Hepatocyte (in vitro differentiated cells): ENCODE data around the gene F12. TPM values are rescaled to one million over a fixed set of nuclear protein-coding genes. Genes with fewer than 3 reads are reported as not detected.
A peak's percentile ranks its signal among the peaks of the same experiment; 100 is the strongest.

Experiments
- DNase-seq: peaks from one replicate; pipeline ENCODE4 v3.0.0-alpha.2; 2016; ENCODE audit warnings: low spot score
- H2AFZ ChIP-seq: fragments of 200-600 bp; sonication (generic); 2 replicates; pipeline ENCODE4 v1.6.0; 2016; ENCODE audit warnings: antibody characterized with exemption, mild to moderate bottlenecking
- H3K27ac ChIP-seq: fragments of 200-600 bp; sonication (generic); 2 replicates; pipeline ENCODE4 v1.5.1; 2016; ENCODE audit warnings: mild to moderate bottlenecking
- H3K27me3 ChIP-seq: fragments of 200-600 bp; sonication (generic); 2 replicates; pipeline ENCODE4 v1.6.1; 2016
- H3K36me3 ChIP-seq: fragments of 200-600 bp; sonication (generic); replicated peaks from 2 replicates; pipeline ENCODE4 v1.5.1; 2016; ENCODE audit warnings: low read depth; ENCODE audit not compliant: insufficient read depth
- H3K4me1 ChIP-seq: fragments of 200-600 bp; sonication (generic); 2 replicates; pipeline ENCODE4 v1.5.1; 2016; ENCODE audit warnings: mild to moderate bottlenecking, moderate library complexity; ENCODE audit not compliant: insufficient read depth
- H3K4me2 ChIP-seq: fragments of 200-600 bp; sonication (generic); 2 replicates; pipeline ENCODE4 v1.6.0; 2016
- H3K4me3 ChIP-seq: fragments of 200-600 bp; sonication (generic); 2 replicates; pipeline ENCODE4 v1.5.1; 2016; ENCODE audit warnings: mild to moderate bottlenecking
- H3K79me2 ChIP-seq: fragments of 200-600 bp; sonication (generic); 2 replicates; pipeline ENCODE4 v1.6.0; 2017; ENCODE audit warnings: mild to moderate bottlenecking
- H3K9me2 ChIP-seq: fragments of 200-600 bp; sonication (generic); replicated peaks from 2 replicates; pipeline ENCODE4 v1.6.0; 2017; ENCODE audit warnings: mild to moderate bottlenecking; ENCODE audit not compliant: insufficient read depth
- H3K9me3 ChIP-seq: fragments of 200-600 bp; sonication (generic); 2 replicates; pipeline ENCODE4 v1.5.1; 2016; ENCODE audit warnings: low read depth, mild to moderate bottlenecking
- H4K20me1 ChIP-seq: fragments of 200-600 bp; sonication (generic); 2 replicates; pipeline ENCODE4 v1.6.0; 2016; ENCODE audit warnings: mild to moderate bottlenecking; ENCODE audit not compliant: insufficient read depth, poor library complexity, severe bottlenecking
- EZH2 ChIP-seq: fragments of 200-600 bp; sonication (generic); IDR thresholded peaks from 2 replicates; pipeline ENCODE4 v1.6.1; 2016; ENCODE audit warnings: antibody characterized with exemption, mild to moderate bottlenecking, borderline replicate concordance
- EZH2phosphoT487 ChIP-seq: fragments of 200-600 bp; sonication (generic); IDR thresholded peaks from one replicate; pipeline ENCODE4 v1.6.1; 2018; ENCODE audit warnings: antibody characterized with exemption, mild to moderate bottlenecking, low read depth, moderate library complexity; ENCODE audit not compliant: unreplicated experiment, severe bottlenecking
- WGBS: methylation state at CpG from one replicate; pipeline ENCODE4 v1.1.6; 2016; ENCODE audit warnings: low lambda C conversion rate; ENCODE audit errors: missing lambda C conversion rate; 5-methylcytosine and 5-hydroxymethylcytosine counted together
- polyA plus RNA-seq: library from polyadenylated mRNA; unstranded; fragments of >200 nt; fragmentation: Nextera tagmentation; extraction: Ambion mirVana; gene quantifications from 2 replicates; pipeline ENCODE4 v1.2.1, GENCODE V29; 2016
- total RNA-seq: library from RNA; depleted of rRNA; stranded (reverse); fragments of >200 nt; gene quantifications from 2 replicates; pipeline ENCODE4 v1.2.3, GENCODE V29; 2014
- TF ChIP-seq, protein P1 (sequence below): fragments of 200-600 bp; sonication (generic); IDR thresholded peaks from 2 replicates; pipeline ENCODE4 v1.5.1; 2016; ENCODE audit warnings: antibody characterized with exemption, mild to moderate bottlenecking; ENCODE audit not compliant: poor library complexity

F12 gene
- total and polyA plus RNA-seq, 2 experiments from 2014 or later = 18.2 to 46.6 TPM

DNA sequence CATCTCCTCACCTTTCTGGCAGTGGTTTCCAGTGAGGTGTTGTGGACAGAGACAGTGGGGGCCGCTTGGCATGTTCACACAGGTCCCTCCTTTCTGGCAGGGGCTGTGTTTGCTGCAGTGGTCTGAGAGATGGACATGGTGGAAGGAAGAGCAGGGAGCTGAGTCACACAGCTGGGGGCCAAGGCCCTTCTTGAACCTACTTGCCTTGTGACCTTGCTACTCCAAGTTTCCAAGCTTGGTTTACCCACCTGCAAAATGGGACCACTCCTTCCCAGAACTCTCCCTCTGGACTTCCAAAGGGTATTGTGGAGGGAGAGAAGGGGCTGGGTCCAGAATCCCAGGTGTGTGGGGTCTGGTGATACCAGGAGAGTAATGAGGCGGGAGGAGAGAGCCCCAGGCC, 4.1 kb downstream of the F12 start:
- WGBS = 97% methylated on average over 2 of the region's 2 CpGs
- DNase-seq = no peak
- H3K9me2 ChIP-seq = no peaks in the 10 kb centered on the region
- H3K9me3 ChIP-seq = no peaks in the 10 kb centered on the region
- no peak overlapping the region for H3K4me3 ChIP-seq
- peaks cover 8% of the 10 kb centered on the region for H3K27me3 ChIP-seq
- no peak overlapping the region for H2AFZ ChIP-seq
- no peak overlapping the region for H3K4me2 ChIP-seq
- TF ChIP-seq, protein P1, sequence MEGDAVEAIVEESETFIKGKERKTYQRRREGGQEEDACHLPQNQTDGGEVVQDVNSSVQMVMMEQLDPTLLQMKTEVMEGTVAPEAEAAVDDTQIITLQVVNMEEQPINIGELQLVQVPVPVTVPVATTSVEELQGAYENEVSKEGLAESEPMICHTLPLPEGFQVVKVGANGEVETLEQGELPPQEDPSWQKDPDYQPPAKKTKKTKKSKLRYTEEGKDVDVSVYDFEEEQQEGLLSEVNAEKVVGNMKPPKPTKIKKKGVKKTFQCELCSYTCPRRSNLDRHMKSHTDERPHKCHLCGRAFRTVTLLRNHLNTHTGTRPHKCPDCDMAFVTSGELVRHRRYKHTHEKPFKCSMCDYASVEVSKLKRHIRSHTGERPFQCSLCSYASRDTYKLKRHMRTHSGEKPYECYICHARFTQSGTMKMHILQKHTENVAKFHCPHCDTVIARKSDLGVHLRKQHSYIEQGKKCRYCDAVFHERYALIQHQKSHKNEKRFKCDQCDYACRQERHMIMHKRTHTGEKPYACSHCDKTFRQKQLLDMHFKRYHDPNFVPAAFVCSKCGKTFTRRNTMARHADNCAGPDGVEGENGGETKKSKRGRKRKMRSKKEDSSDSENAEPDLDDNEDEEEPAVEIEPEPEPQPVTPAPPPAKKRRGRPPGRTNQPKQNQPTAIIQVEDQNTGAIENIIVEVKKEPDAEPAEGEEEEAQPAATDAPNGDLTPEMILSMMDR = no peak
- H3K79me2 ChIP-seq = no peaks in the 10 kb centered on the region
- no peaks in the 10 kb centered on the region for H3K36me3 ChIP-seq
- no peak overlapping the region for H3K27ac ChIP-seq
- no peaks in the 10 kb centered on the region for H4K20me1 ChIP-seq
- peaks cover 18% of the 10 kb centered on the region for H3K4me1 ChIP-seq

DNA sequence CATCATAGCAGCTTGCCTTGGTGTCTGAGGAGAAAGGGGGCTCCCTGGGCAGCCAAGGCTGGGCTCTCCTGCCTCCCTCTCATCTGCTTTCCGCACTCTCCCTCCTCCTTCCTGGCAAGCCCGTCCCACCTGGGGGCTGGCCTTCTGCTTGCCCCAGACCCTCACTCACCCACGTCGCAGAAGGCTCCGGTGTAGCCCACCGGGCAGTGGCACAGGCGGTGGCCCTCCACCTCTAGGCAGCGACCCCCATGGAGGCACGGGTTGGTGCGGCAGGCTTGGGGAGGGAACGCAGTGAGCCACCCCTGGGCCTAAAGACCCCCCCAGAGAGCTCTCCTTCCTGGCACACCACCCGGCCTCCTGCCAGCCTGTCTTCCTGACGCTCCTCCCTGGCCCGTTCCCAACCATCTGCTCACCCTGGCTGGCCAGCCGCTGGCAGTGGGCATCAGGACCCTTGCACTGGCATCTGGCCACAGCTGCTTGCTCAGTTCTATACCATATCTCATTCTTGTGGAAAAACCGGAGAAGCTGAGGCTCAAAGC, 4.7 kb downstream of the F12 start:
- TF ChIP-seq EZH2 (no peak), EZH2phosphoT487 (no peak)
- TF ChIP-seq, protein P1 = no peak
- H4K20me1 ChIP-seq = no peaks in the 10 kb centered on the region
- H3K4me3 ChIP-seq = no peak overlapping the region
- no peaks in the 10 kb centered on the region for H3K9me3 ChIP-seq
- peak overlapping the region; percentile 75 for H2AFZ ChIP-seq
- no peaks in the 10 kb centered on the region for H3K79me2 ChIP-seq
- DNase-seq = no peak
- H3K9me2 ChIP-seq = no peaks in the 10 kb centered on the region
- H3K36me3 ChIP-seq = no peaks in the 10 kb centered on the region
- peaks cover 18% of the 10 kb centered on the region for H3K4me1 ChIP-seq
- H3K27ac ChIP-seq = no peak overlapping the region
- 59% methylated on average over 14 of the region's 16 CpGs for WGBS
- H3K4me2 ChIP-seq = peak overlapping the region; percentile 100
- peaks cover 8% of the 10 kb centered on the region for H3K27me3 ChIP-seq

GRCh38 chr5:177403792-177404640, 5.3 kb downstream of the F12 start:
- Histone ChIP-seq H3K27me3 (peaks cover 8% of the 10 kb centered on the region), H4K20me1 (no peaks in the 10 kb centered on the region), H2AFZ (peak overlapping the region; percentile 75), H3K4me2 (peak overlapping the region; percentile 100), H3K9me3 (no peaks in the 10 kb centered on the region), H3K79me2 (no peaks in the 10 kb centered on the region), H3K9me2 (no peaks in the 10 kb centered on the region), H3K4me1 (peaks cover 18% of the 10 kb centered on the region), H3K36me3 (no peaks in the 10 kb centered on the region), H3K4me3 (peak overlapping the region; percentile 66), H3K27ac (no peak overlapping the region)
- TF ChIP-seq EZH2phosphoT487 = no peak
- TF ChIP-seq, protein P1 = peak; percentile 74
- WGBS = 2% methylated on average over 72 of the region's 93 CpGs
- peak; percentile 93 for DNase-seq
